HG03354 (cell line): Measurements from ENCODE around the gene ABCA7.

Source experiments
- ATAC-seq: cut with Tn5 transposase; IDR thresholded peaks from one replicate; pipeline ENCODE4 v1.9.1; 2021; ENCODE audit warnings: mild to moderate bottlenecking; ENCODE audit not compliant: unreplicated experiment, poor library complexity, severe bottlenecking

ABCA7 gene

DNA sequence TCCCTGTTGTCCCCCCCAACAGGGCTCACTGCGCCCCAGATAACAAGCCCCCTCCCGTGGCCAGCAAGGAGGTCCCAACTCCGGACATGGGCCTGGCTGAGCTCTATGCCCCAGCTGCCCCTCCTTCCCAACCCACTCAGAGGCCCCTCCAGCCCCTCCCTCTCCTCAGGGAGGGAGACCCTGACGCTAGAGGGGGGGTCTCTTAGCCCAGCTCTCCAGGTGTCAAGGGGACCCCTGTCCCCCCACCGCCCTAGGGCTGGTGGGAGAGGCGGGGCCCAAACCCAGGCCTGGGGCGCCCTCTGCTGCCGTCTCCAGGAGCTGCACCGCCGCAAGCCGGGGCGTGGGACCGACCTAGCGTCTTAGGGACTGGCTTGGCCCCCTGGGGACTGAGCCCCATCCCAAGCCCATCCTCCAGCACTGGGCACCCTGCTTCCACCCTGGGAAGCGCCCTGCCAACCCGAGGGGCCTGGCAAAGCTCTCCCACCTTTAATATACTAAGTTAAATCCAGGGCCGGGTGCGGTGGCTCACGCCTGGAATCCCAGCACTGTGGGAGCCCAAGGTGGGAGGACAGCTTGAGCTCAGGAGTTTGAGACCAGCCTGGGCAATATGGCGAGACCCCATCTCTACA lies 38.3 kb upstream of the ABCA7 start:
- no peak for ATAC-seq

DNA sequence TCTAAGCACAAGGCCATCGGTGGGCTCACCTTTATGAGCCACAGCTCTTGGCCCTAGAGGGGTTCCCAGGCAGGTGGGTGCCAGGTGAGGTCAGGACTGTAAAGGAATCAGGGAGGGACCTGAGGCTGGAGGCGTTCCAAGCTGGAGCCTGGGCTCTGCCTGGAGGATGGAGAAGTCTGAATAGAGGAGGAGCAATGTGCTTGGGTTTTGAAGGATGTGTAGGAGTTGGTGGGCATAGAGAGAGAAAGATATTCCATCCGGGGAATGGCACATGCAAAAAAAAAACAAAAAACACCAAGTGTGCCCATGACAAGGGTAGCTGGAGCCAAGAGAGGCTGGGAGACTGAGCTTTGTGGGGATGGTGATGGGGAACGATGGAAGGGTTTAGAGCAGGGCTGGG lies 37.3 kb upstream of the ABCA7 start:
- ATAC-seq, result no peak

DNA sequence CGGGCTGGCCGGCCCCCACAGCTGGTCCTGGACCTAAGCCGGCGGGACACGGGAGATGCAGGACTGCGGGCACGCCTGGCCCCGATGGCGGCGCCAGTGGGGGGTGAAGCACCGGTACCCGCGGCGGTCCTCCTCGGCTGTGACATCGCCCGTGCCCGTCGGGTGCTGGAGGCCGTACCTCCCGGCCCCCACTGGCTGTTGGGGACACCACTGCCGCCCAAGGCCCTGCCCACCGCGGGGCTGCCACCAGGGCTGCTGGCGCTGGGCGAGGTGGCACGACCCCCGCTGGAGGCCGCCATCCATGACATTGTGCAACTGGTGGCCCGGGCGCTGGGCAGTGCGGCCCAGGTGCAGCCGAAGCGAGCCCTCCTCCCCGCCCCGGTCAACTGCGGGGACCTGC lies 36.6 kb upstream of the ABCA7 start:
- no peak for ATAC-seq

DNA sequence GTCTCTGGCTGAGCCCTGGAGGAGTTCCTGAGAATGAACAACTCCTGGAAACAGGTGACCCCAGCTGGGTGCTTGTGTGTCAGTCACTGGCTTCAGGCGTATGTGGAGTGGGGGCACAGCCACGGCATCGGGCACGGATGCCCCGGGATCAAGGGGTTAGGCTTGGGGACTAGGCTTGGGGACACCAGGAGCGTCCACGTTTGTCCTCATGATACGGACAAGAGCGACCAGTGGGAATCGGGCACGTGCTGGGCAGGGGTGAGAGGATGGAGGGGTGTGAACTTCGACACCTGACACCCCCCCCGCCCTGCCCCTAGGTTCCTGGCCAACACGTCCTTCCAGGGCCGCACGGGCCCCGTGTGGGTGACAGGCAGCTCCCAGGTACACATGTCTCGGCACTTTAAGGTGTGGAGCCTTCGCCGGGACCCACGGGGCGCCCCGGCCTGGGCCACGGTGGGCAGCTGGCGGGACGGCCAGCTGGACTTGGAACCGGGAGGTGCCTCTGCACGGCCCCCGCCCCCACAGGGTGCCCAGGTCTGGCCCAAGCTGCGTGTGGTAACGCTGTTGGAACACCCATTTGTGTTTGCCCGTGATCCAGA lies 35.6 kb upstream of the ABCA7 start:
- no peak for ATAC-seq

DNA sequence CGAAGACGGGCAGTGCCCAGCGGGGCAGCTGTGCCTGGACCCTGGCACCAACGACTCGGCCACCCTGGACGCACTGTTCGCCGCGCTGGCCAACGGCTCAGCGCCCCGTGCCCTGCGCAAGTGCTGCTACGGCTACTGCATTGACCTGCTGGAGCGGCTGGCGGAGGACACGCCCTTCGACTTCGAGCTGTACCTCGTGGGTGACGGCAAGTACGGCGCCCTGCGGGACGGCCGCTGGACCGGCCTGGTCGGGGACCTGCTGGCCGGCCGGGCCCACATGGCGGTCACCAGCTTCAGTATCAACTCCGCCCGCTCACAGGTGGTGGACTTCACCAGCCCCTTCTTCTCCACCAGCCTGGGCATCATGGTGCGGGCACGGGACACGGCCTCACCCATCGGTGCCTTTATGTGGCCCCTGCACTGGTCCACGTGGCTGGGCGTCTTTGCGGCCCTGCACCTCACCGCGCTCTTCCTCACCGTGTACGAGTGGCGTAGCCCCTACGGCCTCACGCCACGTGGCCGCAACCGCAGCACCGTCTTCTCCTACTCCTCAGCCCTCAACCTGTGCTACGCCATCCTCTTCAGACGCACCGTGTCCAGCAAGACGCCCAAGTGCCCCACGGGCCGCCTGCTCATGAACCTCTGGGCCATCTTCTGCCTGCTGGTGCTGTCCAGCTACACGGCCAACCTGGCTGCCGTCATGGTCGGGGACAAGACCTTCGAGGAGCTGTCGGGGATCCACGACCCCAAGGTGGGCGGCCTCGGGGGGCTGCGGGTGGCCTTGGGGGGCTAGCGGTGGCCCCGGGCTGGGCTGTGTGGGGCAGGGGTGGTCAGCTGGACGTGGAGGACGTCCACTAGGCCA lies 34.9 kb upstream of the ABCA7 start:
- ATAC-seq, result no peak

DNA sequence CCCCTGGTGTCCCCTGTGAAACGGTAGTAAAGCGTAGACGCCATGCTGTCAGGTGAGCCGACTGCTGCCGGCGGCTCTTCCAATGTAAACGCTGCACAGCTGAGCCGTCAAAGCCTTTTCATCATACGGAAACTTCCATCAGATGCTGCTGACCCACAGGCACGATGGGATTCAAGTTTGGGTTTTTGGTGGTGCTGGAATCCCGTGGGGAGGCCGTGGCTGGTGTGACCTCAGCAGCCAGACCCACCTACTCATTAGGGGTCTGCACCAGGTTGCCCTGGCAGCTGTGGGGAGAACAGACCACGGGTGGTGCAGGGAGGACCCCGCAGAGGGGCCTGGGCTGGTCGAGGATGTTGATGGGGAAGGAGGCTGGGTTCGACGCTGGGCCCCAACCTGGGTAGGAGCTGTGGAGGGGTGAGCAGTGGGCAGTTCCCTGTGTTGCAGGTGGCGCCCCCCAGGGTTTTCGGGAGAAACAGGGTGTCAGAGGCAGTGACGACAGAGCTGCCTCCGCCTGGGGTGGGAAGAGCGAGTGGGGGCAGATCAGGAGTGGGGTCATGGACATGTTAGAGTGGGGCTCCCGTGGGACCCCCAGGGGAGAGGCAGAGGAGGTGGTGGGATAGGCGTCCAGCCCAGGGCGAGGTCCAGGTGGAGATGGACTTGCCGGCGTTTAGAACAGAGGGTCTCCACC lies 33.1 kb upstream of the ABCA7 start:
- ATAC-seq, result no peak

DNA sequence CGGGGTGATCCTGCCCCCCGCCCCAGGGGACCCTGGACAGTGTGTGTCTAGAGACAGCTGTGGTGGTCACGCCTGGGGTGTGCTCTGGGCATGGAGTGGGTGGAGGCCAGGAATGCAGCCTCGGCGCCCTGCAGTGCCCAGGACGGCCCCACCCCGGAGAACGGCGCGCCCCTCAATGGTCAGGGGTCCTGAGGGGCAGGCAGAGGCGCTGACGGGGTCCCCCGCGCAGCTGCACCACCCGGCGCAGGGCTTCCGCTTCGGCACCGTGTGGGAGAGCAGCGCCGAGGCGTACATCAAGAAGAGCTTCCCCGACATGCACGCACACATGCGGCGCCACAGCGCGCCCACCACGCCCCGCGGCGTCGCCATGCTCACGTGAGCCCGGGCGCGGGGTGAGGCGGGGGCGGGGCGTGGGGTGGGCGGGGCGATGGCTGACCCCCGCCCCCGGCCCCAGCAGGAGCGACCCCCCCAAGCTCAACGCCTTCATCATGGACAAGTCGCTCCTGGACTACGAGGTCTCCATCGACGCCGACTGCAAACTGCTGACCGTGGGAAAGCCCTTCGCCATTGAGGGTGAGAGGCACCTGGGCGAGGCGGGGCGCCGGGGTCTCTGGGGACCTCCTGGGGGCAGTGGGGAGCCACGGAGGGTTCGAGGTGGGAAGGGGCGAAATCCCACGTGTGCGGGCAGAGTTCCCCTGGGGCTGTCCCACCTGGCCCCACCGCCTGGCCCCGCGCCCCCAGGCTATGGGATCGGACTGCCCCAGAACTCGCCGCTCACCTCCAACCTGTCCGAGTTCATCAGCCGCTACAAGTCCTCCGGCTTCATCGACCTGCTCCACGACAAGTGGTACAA lies 32.3 kb upstream of the ABCA7 start:
- ATAC-seq, result no peak

DNA sequence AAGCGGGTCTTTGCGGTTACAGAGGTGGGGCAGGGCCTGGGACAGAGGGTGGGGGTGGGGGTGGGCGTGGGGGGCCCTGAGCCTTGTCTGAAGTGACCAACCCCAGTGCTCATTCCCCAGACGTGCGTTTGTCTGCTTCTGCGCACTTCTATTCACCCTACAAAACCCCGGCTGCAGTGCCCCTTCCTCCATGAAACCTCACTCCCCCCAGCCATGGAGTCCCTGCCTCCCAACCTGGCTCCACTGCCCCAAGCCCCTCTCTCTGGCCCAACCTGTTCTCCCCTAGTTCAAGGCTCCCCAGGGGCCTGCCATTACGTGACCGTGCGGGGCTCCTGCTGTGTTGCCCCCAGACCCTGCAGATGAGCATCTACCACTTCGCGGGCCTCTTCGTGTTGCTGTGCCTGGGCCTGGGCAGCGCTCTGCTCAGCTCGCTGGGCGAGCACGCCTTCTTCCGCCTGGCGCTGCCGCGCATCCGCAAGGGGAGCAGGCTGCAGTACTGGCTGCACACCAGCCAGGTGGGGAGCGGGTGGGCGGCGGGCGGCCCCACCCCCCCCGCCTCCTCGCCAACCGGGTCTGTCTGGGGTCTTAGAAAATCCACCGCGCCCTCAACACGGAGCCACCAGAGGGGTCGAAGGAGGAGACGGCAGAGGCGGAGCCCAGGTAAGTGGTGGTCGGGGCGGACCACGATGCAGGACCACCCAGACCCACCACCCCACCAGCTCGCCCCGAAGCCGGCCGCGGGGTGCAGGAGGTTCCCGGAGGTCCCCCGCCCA lies 31.5 kb upstream of the ABCA7 start:
- ATAC-seq, result no peak

DNA sequence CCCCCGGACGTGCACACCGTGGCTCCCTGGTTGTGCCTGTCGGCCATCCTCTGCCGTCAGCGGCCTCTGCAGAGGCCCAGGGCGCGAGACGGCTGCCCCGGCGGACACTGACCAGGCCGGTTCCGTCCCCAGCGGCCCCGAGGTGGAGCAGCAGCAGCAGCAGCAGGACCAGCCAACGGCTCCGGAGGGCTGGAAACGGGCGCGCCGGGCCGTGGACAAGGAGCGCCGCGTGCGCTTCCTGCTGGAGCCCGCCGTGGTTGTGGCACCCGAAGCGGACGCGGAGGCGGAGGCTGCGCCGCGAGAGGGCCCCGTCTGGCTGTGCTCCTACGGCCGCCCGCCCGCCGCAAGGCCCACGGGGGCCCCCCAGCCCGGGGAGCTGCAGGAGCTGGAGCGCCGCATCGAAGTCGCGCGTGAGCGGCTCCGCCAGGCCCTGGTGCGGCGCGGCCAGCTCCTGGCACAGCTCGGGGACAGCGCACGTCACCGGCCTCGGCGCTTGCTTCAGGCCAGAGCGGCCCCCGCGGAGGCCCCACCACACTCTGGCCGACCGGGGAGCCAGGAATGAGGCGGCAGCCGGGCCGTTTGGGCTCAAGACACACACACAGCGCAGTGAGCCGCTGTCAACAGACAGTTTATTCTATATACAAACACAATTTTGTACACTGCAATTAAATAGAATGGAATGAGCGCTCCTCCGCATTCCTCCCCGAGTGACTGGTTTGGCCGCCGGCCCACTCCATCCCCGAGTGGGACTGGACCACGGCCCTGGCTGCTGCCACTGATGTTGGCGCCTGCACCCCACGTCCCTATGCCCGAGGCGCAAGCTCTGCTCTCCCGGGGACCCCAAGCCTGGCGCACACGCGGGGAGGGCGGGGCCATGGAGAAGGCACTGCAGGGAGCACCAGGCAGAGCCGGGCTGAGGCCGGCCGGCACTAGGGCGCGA lies 30.6 kb upstream of the ABCA7 start:
- no peak for ATAC-seq

DNA sequence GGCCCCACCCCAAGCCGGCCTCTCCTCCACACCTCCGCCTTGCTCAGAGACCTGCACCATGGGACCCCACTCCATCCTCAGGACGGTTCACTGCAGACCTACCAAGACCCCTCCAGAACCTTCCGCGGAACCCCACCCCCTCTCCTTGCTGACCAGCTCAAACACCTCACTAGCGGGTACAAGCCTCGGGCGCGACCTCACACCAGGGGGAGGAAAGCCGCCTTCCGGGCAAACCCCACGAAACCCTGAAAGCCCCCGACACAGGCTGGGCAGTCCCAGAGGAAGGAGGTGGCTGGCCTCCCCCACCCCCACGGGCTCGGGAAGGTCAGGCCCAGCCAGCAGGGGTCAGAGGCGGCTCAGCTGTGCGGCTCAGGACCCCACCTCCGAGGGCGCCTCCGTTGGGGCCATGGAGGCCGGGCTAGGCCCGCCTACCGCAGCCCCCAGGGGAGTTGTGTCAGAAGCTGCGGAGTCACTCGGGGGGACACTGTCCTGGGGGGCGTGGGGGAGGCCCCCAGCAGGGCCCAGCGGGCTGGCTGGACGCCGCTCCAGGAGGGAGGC lies 29.8 kb upstream of the ABCA7 start:
- no peak for ATAC-seq

DNA sequence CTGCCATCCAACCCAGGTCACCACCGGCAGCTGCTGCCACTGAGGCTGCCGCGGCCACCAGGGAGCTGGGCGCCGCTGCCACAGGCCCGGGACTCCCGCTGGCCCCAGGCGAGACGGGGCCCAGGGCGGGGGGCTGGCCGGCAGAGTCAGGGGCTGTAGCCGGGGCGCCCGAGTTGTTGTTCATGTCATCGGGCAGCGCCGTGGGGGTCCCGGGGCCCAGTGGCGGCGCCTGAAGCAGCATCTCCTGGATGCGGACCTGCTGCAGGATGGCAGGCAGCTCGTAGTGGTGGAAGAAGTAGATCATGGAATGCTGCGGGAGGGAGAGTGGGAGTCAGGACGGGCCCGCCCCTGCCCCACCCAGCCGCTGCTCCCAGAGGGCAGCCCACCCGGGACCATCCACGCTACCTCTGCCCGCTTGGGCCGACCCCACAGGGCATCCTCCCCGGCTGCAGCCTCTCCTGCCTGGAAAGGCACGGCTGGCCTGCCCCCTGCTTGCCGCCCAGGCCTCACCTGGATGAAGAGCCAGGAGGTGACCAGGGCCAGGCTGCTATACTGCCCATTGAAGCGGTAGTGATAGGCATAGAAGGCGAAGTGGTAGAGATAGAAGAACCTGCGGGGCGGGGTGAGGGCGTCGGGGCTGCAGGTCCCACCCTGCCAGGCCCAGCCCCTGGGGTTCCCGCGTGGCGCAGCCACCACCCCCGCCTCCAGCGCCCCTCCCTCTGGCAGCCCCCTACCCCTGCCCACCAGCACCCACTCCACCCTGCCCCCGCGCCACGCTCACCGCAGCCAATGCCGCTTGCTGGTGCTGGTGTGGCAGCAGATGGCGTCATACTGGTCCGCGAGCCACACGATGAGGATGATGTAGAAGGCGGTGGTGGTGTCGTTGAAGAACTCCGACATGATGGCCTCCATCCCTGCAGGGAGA lies 29.1 kb upstream of the ABCA7 start:
- ATAC-seq, result no peak

DNA sequence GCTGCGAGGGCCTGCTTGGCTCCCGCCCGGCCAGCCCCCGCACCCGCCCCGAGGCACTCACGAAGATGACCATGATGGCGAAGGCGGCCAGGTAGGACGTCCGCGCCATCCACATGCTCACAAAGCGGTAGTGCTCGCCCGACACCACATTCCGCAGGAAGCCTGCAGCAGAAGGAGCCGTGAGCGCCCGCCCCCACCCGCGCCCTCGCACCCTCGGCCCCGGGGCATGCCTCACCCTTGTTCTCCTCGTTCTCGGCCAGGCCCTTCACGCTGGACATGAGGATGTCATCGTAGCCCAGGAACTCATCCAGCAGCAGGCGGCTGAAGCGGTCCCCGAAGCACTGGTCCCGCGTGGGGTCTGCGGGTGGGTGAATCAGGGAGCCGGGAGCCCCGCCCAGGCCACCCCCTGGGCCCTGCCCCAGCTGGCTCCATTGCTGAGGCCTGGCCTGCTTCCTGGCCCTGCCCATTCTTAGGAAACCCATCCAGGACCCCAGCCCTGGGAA lies 28.0 kb upstream of the ABCA7 start:
- ATAC-seq, result no peak

DNA sequence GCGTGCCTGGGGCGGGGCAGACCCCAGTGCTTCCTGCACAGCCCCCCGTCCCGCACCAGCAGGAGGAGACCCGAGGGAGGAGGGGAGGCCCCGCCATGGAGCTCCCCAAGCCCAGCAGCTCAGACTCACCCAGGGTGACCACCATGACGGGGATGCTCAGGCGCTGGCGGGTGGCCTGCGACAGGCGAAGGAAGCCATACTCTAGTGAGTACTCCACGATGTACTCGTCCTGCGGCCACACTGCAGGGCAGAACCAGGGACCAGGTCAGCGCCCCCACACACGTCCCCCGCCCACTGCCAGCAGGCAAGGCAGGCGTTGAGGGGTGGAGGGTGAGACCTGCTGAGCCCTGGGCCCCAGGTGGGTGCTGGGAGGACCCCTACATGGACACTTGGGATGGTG lies 27.6 kb upstream of the ABCA7 start:
- ATAC-seq, result no peak

DNA sequence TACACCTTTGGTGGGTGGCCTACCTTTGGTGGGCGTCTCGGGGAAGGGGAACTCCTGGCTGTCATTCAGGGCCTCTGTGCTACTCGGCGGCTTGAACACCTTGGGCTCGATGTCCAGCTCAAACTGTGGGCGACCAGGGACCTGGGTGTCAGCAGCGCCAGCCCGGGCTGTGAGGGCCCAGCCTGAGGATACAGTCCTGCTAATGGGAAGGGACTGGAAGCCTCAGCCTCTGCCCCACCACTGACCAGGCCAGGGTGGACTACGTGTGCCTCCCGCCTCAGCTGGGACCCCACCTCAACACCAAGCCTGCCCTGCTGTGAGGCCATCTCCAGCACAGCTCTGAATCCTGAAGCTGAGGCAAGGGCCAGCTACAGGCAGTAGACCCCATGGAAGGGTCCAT lies 26.7 kb upstream of the ABCA7 start:
- ATAC-seq, result no peak

DNA sequence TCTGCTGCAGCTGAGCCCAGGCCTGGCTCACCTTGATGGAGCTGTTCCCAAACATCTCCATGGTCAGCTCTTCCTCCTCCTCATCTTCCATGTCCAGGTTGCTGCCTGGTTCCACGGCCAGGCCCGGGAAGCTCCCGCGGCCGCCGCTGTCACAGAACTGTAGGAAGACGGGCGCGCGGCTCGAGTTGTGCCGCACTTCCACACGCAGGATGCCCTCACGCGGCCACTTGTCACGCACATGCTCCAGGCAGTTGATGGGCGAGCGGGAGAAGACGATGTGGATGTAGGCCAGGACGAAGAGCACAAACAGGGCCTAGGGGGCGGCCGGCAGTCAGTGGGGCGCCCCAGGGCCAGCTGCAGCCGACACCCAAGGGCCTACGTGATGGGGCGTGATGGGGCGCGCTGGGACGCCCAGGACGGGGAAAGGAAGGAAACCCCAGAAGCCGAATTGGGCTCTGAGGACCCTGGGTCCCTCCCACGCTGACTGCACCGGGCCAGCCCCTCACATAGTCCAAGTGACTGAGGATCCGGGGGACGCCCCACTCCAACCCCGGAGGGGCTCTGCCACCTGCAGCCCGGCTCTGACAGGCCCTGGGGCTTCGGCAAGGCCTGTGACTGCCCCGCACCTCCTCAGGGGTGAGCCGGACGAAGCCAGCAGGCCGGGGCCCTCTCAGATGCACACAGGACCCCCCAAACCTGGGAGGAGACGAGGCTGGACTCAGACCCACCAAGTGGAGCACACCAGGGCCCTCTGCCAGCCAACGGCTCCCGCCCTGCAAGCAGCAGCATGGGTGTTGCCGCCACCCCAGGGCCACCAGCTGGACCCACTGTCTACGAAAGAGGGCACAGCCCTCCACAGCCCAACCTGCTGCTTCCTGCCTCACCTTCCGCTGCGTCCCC lies 25.5 kb upstream of the ABCA7 start:
- ATAC-seq, result no peak
